ENCODE results near the gene MICA.
A peak's percentile ranks its signal among the peaks of the same experiment; 100 is the strongest.
"Not testable (repeated sequence)": the region's sequence is repeated elsewhere in the genome, so short reads cannot be mapped to it uniquely, and the experiment has no call there.

Gene MICA

DNA sequence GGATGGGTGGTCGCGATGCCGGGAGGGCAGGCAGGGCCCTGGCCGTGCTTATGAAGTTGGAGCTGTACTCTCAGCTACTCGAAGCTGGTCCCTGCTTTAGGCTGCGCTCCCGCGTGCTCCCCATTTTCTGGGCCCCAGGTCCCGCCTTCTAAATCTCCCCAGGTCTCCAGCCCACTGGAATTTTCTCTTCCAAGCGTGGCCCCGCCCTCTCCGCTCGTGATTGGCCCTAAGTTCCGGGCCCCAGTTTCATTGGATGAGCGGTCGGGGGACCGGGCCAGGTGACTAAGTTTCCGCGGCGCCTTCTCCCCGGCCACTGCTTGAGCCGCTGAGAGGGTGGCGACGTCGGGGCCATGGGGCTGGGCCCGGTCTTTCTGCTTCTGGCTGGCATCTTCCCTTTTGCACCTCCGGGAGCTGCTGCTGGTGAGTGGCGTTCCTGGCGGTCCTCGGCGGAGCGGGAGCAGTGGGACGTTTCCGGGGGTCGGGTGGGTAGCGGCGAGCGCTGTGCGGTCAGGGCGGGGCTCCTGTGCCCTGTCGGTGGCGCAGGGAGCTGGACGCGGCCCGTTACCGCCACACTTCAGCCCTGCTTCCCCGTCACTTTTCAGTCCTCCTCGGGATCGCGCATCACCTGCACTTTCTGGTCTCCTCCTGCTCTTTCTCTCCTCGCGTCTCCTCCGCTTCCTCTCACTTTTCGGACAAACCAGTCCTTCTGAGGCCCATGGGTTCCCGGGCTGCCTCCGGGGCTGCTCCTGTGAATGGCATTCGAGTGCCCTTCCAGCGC, at the start of gene MICA:
Gene MICA (plus strand): TSS at position 313 of the 778 bp plus-strand sequence. CDS start 38 bp downstream, at position 351.
- DNase-seq = no peak

DNA sequence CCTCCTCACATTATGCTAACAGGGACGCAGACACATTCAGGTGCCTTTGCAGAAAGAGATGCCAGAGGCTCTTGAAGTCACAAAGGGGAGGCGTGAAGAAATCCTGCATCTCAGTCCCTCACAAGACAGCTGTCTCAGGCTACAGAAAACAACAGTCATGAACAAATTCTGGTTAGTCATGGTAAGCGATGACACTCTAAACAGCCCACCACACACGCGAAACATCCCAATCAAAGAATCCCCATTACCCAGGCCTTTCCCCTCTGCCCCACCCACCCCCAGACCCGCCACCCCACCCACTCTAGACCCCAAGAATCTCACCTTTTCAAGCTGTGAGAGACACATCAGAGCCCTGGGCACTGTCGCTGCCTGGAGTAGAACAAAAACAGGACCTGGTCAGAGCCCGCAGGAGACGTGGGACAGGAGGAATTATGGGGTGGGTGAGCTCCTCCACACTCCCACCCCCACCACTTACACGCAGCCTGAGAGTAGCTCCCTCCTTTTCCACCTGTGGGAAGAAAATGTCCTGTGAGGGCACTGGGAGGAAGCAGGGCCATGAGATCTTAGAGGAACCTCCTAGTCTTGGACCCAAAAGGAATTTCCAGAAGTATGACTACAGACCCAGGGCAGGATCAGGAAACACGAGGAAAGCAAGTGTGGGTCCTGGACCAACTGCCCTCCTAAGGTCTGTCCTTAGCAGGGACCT, 49.1 kb upstream of the MICA start:
- DNase-seq = no peak

DNA sequence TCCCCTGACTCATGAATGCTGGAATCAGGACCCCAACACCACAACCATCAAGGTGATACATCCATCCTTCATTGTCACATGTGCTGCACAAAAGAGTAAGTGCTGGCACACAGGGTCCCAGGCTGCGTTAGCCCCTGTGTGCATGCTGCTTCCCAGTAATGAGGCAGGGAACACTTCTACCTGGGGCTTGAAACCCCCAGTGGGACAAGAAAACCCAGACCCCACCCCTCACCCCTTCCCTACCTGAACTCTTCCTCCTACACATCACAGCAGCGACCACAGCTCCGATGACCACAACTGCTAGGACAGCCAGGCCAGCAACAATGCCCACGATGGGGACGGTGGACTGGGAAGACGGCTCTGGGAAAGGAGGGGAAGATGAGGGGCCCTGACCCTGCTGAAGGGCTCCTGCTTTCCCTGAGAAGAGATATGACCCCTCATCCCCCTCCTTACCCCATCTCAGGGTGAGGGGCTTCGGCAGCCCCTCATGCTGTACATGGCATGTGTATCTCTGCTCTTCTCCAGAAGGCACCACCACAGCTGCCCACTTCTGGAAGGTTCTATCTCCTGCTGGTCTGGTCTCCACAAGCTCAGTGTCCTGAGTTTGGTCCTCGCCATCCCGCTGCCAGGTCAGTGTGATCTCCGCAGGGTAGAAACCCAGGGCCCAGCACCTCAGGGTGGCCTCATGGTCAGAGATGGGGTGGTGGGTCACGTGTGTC, 48.4 kb upstream of the MICA start:
- DNase-seq = no peak

DNA sequence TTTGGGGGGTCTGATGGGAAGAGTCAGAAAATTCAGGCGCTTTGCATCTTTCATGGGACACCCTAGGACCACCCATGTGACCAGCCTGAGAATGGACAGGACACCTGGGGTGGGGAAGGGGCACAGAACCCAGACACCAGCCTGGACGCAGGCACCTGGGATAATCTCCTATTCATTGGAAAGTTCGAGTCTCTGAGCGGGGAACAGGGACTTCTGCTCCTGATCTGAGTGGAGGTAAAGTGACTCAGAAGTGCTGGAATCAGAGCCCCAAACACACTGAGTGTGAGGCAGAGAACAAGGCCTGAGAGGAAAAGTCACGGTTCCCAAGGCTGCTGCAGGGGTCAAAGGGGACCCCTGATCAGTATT, 47.8 kb upstream of the MICA start:
- DNase-seq = no peak

DNA sequence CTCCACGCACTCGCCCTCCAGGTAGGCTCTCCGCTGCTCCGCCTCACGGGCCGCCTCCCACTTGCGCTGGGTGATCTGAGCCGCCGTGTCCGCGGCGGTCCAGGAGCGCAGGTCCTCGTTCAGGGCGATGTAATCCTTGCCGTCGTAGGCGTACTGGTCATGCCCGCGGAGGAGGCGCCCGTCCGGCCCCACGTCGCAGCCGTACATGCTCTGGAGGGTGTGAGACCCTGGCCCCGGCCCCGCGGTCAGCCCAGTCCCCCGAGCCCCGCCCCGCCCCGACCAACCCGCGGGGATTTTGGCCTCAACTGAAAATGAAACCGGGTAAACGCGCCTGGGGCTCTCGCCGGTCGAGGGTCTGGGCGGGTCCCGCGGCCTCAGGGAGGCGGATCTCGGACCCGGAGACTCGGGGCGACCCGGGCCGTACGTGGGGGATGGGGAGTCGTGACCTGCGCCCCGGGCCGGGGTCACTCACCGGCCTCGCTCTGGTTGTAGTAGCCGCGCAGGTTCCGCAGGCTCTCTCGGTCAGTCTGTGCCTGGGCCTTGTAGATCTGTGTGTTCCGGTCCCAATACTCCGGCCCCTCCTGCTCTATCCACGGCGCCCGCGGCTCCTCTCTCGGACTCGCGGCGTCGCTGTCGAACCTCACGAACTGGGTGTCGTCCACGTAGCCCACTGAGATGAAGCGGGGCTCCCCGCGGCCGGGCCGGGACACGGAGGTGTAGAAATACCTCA, 47.0 kb upstream of the MICA start:
- no peak for DNase-seq

DNA sequence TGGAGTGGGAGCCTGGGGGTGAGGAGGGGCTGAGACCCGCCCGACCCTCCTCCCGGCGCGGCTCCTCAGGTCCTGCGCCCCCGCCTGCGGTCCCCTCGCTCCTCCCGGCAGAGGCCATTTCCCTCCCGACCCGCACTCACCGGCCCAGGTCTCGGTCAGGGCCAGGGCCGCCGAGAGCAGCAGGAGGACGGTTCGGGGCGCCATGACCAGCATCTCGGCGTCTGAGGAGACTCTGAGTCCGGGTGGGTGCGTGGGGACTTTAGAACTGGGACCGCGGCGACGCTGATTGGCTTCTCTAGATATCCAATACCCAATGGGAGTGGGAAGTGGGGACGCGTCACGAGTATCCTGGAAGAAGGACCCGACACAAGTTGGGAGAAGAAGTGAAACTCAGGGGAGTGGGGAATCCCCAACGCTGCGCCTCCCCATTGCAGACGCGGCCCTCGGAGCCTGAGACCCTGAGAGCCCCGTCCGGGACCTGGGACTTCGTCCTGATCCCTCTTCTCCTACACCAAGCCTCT, 46.4 kb upstream of the MICA start, which contains the start of gene HLA-B:
Gene HLA-B (minus strand): TSS at position 234 of the 521 bp plus-strand sequence. CDS start 21 bp downstream, at position 213.
- DNase-seq = no peak

DNA sequence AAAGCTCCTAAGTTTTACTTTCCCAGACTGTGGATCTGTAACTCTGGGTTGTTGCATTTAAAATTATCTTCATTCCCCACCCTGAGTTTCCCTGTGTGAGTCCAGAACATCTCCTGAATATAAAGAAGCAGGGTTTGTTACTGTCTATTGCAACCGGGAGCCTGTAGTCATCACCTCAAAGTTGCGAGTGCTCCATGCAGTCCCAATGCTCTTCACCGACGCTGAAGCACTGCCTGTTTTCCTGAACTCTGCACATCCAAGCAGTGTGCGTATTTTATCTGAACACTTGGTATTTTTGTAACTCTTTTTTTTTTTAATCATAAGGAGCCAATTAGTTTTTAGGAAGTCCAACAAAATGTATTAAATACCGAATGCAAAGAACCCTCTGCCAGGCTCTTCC, 45.5 kb upstream of the MICA start:
- no peak for DNase-seq

DNA sequence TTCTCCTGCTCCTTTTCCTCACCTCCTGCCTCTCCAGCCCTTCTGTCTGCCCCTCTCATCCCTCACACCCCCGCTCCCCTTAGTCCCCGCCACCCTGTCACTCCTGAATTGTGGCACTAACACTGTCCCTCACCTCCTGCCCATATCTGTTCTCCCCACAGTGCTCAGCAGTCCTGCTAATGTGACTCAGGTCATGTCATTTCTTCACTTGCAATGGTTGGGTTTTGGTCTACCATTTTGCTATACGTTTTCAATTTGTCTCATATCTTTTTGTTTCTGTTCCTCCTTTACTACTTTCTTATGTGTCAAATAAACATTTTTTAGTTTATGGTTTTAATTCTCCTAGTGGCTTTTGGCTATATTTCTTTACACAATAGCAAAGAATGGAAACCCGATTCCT, 45.1 kb upstream of the MICA start:
- DNase-seq = no peak

DNA sequence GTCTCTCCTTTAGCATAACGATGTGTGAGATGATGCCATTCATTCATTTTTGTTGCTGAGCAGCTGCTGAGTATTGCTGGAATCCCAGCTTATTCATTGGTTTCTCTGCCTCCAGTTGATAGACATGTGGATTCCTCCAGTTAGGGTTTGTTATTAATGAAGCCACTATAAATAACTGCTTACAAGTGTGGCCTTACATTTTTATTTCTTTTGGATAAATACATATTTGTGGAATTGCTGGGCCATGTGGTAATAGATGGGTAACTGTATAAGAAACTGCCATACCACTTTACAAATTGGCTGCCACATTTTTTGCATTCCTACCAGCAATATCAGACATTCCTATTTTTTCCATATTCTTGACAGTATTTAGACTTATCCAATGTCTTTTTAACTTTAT, 43.8 kb upstream of the MICA start:
- DNase-seq = no peak

DNA sequence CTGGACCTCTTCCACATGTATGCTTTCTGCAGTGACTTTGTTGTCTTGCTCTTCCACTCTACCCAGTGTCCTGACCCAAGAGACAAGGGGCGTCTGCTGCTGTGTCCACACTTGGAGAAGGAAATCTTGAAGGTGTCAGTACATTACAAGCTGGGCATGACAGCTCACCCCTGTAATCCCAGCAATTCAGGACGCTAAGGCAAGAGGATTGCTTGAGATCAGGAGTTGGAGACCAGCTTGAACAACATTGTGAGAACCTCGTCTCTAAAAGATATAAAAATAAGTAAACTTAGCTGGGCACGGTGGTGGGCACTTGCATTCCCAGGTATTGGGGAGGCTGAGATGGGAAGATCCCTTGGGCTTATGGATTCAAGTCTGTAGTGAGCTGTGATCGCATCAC, 40.6 kb upstream of the MICA start:
- no peak for DNase-seq

DNA sequence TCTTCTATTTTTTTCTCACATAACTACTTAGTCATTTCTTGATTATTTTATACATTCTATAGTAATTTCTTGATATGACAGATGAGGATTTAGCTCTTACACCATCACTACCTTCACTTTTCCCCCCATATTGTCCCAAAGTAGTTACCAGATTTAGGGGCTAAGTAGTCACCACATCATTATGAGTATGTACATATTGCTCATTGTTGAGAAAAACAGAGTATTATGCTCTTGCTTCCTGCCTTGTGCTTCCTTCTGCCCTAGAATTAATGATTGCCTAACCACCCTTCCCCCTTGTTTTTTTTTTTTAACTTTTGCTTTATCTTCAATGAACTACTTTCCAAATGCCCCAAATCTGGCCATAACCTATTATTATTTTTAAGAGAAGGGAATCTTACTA, 39.6 kb upstream of the MICA start:
- no peak for DNase-seq

DNA sequence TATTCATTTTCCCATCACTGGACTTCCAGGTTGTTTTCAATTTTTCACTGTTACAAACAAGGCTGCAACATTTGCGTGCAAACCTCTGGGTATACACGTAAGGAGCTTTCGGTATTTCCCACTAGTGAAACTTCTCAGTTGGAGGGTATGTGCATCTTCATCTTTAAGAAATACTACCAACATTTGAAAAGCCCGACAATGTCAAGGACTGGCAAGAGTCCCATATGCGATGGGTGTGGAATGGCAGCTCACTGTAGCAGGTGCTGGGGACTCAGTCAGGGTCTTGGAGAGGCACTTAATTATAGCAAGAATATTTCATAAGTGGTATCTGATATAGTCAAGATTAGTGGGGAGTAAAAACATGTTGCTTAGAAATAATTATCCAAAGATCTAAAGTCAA, 37.5 kb upstream of the MICA start:
- DNase-seq = no peak

DNA sequence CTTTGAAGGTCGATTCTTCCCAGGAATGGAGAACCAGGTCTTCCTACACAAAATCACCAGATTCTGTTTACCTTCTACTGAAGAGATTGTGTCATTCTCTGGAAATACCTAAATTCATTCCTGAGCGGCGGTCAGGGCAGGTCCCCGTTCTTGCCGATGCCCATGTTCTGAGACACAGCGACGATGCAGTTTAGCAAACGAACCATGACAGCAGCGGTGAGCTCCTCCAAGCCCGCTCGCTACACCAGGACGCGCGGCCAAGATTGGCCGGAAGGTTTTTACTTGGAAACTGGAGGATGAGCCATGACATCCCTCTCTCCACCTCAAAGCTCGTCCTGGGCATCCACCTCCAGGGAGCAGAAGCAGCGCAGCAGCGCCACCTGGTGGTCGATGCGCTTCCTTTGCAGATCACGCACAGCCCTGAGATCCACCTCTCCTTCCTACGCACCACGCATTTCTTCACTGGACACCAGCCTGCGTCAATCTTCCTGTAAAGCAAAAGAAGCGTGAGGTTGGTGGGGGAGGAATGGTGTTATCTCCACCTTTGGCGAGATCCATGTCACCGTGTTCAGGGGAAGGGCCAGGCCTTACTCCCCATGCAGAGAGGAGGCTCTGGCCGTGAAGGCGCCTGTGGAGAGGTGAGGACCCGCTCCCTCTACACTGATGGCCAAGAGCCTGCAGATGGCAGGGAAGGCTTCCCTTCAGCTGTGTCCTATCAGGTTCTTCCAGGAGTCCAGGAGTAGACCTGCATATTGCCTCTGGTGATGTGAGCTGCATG, 36.5 kb upstream of the MICA start:
- DNase-seq = peak; percentile 67

DNA sequence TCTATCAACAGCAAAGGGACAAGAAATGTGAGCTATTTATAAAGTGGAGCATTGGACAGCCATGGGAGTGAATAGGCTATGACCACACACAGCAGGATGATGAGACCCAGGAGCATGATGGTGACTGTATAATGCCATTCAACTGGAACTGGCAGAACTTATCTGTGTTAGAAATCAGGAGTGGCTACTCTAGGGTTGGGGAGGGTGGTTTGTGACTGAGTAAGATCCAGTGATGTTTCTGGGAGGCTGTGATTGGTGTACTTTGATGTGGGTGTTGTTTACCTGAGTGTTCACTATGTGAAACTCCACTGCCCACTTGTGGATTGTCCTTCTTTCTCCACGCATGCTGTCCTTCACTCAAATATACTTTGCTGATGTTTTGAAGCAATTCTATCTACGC, 34.9 kb upstream of the MICA start:
- DNase-seq = no peak

DNA sequence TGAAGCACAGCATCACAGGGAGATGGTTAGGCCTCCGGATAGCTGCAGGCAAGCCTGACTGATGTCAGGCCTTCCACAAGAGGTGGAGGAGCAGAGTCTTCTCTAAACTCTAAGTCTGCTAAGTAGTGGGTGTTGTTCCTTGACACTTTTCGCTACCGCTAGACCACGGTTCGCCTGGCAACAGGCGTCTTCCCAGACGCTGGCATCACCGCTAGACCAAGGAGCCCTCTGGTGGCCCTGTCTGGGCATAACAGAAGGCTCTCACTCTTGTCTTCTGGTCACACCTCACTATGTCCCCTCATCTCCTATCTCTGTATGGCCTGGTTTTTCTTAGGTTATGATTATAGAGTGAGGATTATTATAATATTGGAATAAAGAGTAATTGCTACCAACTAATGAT, 29.3 kb upstream of the MICA start:
- DNase-seq = not testable (repeated sequence)

DNA sequence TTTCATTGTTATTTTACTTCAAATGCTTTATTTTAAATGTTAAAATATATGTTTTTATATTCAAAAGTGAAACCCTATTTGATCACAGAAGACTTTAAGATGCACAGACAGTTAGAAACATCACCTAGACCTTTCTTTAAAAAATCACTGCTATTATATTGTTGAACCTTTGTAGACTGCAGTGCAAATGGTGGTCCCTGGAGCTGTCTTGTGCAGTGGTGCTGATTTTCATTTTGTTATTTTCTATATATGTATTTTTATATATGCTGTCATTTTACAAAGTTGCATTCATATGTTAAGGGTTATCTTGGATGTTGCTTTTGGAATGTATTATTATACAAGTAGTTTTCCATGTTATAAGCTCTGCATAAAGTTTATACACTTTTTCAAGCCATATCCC, 27.7 kb upstream of the MICA start:
- no peak for DNase-seq

DNA sequence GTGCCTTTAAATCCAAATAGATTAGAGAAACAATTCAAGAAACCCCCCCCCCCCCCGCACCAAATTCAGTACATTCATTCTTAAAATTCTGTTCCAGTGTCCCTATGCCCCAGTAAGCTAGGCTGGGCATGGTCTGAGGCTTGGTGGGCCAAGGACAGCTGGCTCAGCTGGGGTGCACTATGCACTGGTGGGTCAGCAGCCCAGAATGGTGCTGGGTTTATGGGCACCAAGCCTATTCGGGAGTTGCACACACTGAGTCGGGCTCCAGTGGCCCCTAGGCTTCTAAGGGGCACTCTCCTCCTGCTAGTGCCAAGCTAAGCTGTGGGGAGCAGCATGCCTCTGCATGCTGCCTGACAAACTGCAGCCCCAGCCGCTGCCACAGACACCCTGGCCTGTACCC, 26.4 kb upstream of the MICA start:
- no peak for DNase-seq

DNA sequence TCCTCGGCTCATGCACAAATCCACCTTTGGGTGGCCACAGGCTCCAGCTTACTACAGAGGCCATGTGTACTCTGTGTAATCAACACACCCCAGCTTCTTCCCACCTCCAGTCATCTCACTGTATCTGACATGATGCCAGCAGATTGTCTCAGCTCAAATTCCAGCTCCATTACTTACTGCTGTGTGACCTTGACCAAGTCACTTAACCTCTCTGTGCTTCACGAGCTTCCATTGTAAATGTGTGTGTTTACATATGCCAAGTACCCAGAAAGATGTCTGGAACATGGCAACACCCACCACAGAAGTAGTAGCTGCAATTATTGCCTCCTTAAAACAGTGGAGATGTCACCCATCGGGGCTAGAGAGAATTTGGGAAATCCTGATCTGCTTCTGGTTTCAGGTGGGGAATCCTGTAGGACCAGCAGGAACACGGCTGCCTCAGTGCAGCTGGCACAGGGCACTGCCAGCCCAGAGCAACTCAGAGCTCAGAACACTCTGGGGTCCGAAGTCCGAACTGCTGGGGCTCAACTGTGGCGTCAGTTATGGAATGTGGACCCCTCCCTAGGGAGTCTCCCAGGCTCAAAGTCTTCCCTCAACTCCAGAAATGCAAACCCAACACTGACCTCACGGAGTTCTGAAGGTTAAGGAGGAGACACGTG, 25.2 kb upstream of the MICA start:
- no peak for DNase-seq

DNA sequence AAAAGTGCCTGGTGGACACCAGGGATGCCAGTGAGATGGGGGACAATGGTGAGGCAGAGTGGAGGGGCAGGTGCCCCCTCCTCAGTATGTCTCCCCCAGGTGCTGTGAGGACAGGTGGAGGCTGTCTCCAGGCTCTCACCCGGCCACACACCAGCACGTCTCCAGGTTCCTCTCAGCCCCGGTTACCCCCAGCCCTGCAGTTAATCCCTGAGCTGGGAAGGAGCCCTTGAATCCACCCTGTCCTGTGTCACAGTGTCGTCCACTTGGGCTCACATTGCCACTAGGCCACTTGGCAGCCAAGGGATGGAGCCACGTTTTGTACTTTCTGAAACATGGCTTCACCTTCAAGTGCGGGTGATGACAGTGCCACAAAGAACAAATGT, 24.7 kb upstream of the MICA start:
- no peak for DNase-seq

DNA sequence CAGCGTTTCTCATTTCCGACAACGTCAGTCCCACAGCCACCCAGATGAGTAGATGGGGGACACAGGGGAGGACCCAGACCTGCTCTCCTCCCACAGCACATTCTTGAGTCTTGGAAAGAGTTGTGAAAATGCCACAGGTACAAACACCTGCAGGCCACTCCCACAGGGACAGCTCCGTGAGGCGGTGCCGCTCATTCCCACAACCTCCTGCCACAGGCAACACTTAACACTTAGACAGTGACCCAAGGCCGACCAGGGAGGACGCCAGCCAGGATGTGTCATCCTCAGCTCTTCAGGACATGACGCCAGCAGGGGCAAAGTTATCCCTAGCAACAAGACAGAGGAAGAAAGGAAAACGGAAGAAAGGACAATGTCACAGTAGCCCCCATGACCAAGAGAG, 23.5 kb upstream of the MICA start:
- no peak for DNase-seq

DNA sequence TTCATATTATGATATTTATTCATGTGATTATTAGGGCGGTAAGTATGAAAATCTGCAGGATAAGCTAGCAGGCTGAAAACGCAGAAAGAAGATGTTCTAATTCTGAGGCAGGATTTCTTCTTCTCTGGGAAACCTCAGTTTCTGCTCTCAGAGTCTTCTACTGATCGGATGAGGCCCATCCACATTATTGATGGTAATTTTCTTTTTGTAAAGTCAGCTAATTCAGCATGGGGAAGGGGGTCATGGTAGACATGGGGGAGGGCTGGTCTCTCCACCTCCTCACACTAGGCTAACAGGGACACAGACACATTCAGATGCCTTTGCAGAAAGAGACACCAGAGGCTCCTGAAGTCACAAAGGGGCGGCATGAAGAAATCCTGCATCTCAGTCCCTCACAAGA, 21.7 kb upstream of the MICA start:
- no peak for DNase-seq

DNA sequence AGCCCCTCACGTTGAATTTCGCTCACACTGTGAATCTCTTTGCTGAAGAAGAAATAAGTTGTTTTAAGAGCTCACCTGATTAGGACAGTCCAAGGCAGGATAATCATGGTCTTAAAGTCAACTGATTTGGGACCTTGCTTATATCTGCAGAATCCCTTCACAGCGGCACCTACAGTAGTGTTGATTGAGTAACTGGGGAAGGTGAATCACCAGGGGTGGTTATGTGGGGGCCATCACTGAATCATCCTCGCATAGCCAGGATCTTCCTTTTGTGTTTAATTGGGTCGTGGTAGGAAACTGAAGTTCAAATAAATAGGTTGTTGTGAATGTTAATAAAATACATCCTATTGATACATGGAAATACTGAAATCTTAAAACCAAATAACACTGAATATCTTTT, 20.2 kb upstream of the MICA start:
- DNase-seq = no peak

All from NCI-H2171 (cell line).